Dermis blood vessel endothelial cell (primary cell): ENCODE results near the gene PRKCZ. TPM values are rescaled to one million over a fixed set of nuclear protein-coding genes. Genes with fewer than 3 reads are reported as not detected.
A peak's percentile ranks its signal among the peaks of the same experiment; 100 is the strongest.

Source experiments
- DNase-seq: peaks from one replicate; pipeline ENCODE4 v3.0.0; 2010
- total RNA-seq: library from RNA; depleted of rRNA; stranded (reverse); fragments of >200 nt; gene quantifications from 2 replicates; pipeline ENCODE4 v1.2.3, GENCODE V29; 2014

PRKCZ gene
- total RNA-seq, 1 donor from 2014 or later: 22.8 TPM

DNA sequence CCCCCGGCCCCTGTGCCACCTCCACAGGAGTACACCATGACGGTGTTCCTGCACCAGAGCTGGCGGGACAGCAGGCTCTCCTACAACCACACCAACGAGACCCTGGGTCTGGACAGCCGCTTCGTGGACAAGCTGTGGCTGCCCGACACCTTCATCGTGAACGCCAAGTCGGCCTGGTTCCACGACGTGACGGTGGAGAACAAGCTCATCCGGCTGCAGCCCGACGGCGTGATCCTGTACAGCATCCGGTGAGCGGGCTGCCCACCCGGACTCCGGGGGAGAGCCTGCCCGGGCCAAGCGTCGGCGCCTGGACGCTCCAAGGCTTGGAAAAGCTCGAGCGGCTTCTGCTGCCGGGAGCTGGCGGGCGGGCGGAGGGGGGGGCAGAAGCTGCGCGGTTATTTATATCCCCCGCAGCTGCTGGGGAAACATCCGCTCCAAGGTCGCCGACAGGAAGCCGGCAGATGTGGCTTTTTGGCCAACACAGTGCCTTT, 24.7 kb upstream of the PRKCZ start:
- peak; percentile 17 for DNase-seq

DNA sequence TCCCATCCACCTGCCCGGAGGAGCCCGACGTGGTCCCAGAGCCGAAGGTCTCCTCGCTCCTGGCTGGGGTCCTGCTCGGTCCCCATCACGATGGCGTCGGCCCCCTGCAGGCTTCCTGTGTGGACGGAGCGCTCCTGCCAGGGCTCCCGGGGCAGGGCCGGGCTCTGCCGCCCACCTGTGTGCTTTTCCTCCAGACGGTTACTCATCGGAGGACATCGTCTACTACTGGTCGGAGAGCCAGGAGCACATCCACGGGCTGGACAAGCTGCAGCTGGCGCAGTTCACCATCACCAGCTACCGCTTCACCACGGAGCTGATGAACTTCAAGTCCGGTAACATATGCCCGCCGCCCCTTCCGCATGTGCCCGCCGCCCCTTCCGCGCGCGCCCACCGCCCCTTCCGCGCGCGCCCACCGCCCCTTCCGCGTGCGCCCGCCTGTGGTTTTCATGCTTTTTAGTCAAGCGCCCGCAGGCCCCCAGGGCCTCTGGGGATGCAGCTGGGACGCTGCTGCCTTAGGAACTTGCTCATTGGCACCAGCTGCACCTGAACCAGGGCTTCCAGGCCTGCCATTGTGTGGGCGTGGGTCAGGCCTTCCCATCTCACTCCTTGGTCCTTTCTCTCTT, 22.1 kb upstream of the PRKCZ start:
- DNase-seq: no peak

DNA sequence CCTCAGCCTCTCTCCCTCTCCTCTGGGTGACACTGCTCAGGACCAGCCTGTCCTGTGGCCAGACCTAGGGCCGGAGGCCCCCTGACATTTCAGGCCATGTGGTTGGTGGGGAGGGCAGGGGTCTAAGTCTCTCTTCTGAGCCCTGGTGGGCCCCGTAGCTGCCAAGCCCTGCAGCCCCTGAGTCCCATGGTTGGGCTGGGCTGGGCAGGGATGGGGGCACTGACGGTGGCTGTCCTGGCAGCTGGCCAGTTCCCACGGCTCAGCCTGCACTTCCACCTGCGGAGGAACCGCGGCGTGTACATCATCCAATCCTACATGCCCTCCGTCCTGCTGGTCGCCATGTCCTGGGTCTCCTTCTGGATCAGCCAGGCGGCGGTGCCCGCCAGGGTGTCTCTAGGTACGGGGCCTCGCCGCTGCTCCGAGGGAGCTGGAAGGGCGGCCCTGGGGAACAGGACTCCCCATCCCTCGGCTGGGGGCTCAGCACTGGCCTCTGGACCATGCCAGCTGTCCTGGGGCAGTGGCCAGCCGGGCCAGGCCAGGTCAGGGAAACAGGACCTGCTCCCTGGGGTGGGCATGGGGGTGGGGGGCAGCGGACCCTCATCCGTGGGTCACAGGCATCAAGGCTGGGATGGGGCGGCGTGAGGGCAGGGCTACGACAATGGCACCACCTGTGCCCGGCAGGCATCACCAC, 21.2 kb upstream of the PRKCZ start:
- no peak for DNase-seq

DNA sequence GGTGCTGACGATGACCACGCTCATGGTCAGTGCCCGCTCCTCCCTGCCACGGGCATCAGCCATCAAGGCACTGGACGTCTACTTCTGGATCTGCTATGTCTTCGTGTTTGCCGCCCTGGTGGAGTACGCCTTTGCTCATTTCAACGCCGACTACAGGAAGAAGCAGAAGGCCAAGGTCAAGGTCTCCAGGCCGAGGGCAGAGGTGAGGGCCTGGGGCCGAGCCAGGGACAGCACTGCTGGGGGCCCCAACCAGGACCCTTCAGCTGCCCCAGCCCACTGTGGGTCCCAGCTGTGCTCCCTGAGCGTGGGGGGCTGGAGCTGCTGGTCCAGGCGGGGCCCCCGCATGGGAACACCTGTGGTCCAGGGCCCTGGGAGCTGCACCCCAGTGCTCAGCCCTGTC, 20.6 kb upstream of the PRKCZ start:
- no peak for DNase-seq

DNA sequence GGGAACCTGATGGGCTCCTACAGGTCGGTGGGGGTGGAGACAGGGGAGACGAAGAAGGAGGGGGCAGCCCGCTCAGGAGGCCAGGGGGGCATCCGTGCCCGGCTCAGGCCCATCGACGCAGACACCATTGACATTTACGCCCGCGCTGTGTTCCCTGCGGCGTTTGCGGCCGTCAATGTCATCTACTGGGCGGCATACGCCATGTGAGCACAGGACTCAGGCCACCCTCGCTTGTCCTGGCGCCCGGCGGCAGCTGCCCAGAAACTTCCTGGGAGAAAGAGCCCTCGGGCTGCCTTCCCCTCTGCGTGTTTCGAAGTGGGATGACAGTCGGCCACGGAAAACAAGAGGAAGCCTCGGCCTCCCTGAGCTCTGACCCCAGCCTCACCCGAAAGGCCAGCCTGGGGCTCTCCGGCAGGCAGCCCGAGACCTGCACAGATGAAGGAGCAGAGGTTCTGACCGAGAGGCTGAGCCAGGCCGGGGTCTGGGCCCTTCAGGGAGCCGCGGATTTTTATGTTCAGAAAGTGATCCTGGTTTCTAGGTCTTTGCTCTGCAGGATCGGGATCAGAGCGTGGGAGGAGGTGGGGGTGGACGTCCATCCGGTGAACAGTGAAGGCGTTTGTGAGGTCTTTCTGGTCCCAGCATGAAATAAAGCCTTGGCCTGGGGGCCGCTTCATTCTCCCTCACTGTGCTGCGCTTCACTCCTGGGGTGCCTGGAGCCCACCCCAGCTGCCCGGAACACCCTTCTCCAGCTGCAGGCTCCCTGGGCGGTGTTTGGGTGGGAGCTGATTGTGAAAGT, 19.9 kb upstream of the PRKCZ start:
- no peak for DNase-seq

DNA sequence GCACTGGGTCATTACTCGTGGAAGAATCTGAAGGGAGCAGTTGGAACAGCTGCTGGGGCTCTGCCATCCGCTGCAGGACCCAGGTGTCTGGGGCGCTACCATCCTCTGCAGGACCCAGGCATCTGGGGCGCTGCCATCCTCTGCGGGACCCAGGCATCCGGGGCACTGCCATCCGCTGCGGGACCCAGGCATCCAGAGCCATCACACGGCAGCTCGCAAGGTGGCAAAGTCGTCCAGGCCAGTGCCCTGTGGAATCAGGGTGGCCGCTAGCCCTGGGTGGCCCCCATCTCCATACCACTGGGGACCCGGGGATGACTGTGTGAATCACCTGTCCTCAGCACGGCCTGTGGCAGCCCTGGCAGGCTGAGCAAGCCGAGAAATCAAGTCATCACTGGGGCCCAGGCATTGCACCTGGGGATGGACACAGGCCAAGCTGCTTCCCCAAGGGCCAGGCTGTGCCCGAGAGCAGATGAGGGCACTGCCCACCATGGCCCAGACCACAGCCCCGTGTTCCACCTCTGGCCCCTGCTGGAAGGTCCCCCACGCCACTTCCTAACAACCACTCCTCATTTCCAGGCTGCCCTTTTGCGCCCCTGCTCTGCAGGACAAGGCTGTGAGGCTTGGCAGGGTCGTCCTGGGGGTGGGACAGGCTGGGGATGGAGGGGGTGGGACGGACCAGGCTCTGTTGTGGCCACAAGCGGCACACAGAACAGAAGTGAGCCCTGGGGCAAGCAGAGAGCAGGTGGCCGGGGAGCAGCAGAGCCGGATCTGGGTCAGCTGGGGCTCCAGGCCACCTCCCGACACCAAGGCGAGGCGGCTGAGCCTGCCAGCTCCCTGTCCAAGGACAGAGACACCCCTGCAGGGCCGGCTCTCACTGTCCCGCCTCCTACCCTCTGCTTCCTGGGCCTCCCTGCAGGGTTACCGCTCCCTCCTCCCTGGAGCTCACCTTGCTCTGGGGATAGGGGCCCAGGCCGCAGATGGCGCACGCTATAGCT, 18.4 kb upstream of the PRKCZ start:
- DNase-seq: no peak

DNA sequence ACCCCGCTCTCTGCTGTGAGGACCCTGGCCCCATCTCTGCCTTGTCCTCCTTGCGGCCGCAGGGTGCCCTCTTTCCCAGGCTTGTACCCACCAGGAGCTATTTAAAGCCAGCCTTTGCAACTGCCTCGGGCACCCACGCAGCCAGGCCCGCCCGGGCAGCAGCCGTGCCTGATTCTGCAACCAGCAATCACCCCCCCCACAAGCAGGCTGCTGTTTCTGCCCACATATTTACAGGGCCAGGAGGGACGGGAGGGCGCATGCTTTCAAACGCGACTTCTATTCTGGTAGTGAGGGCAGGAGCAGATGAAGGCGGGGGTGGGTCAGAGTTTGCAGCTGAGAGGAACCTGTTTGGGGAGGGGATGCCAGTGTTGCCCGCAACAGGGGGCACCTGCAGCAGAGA, 17.5 kb upstream of the PRKCZ start:
- no peak for DNase-seq

DNA sequence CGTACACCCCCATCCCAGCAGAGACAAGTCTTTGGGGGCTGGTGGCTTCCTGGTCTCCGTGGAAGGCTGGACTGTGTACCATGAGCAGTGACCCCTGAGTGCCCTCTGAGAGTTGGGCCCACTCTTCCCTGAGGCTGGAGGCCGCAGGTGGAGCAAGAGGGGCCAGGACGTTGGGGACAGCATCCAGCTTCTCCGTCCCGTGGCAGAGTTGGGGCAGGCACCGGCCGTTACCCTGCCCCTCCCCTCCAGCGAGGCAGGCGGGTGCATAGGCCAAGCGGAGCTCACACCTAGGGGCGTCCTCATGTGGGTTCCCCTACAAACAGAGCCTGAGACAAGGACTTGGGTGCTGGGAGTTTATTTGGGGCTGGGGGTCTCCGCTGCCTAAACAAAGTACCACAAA, 17.0 kb upstream of the PRKCZ start:
- DNase-seq: no peak

DNA sequence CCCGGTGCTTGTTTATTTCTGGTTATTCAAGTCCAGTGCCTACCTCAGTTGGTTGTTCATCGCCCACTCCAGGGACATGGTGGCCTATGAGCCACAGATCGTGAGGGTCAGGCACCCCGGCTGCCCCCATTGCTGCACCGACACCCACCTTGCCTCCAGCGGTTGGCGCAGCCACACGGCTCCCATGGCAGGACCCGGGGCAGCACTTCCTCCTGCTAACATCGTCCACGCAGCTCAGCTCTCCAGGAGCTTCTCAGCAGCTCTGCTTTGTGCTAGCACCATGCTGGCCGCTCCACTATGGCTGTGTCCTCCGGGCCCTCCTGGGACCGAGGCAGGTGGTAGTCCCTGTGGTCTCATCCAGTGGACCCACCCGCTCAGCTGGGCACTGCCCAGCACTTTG, 13.9 kb upstream of the PRKCZ start:
- DNase-seq: no peak

DNA sequence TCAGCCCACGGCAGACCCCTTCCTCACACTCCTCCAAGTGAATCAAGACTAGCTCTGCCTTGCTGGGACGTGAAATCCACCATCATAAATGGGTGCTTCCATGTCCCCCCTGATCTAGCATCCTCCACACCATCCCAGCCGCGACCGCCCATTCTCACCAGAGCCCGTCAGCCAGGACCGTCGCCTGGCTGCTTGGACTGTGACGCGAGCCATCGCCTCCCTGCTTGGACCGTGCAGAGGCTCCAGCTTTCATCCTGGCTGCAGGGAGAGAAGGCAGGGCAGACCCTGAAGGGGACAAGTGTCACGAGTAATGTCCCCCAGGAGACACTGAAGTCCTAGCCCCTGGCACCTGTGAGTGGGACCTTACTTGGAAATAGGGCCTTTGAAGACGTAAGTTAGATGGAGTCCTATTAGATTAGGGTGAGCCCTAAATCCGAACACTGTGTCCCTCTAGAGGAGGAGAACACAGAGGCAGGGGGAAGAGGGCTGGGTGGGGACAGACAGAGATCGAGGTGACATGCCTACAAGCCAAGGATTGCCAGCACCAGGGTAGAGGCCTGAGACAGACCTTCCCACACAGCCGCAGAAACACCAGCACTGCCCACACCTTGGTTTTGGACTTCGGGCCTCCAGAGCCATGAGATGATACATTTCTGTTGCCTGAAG, 12.8 kb upstream of the PRKCZ start:
- no peak for DNase-seq

DNA sequence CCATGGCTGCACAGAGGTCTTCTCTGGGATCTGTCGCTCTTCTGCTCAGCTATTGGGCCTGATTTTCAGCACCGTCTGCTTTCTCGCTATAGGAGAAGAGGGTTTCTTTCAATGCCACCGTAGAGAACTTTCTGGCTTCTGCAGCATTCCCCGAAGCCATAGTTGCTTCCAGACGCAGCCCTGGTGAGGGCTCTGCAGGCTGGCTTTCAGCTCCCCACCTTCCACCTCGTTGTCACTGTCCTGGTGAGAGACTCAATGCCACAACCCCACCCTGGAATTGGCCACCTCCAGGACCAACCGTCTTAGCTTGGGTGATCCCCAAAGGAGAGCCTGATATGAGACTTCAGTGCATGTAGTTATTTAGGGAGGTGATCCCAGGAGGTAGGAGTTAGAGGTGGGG, 12.0 kb upstream of the PRKCZ start:
- DNase-seq: no peak

DNA sequence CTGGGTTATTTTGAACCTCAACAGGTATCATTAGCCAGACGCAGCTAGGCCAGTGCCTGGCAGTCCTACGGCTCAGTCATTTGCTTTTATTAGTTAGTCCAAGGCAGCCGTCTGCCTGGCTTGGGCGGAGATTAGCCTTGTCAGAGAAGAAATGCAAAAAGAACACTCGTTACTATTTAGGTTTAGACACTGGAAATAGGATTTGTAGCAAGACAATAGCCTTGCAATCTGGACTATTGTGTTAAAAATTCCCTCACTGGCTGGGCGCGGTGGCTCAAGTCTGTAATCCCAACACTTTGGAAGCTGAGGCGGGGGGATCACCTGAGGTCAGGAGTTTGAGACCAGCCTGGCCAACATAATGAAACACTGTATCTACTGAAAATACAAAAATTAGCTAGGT, 11.0 kb upstream of the PRKCZ start:
- DNase-seq: no peak

DNA sequence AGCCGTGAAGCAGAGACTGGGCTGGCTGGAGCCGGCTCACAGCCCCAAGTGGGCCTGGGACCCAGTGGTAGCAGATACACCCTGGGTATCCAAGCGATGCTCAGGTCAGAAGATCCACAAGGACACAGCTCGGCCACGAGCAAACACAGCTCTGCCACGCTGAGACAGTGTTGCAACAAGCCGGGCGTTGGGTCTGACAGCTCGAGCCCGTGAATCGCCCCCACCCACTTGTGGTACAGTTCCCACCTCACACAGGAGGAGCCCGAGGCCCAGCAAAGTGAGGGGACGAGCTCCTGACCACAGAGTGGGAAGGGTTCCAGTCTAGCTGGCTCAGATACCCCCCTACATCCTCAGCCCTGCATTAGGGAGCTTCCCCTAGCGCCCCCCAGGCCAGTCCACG, 8.9 kb upstream of the PRKCZ start:
- no peak for DNase-seq

DNA sequence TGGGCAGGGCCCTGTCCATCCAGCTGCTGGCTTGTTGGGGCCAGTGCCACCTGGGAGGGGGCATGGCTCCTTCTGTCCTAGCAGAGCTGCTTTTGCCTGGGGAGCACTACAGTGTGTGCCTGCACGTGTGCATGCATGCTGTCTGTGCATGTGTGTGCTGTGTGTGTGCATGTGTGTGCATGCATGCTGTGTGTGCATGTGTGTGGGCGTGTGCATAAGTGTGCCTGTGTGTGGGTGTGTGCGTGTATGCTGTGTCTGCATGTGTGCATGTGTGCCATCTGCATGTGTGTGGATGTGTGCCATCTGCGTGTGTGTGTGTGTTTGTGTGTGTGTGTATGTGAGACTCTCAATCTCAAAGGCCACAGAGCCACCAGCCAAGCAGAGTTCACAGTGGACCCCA, 8.3 kb upstream of the PRKCZ start:
- DNase-seq: no peak

DNA sequence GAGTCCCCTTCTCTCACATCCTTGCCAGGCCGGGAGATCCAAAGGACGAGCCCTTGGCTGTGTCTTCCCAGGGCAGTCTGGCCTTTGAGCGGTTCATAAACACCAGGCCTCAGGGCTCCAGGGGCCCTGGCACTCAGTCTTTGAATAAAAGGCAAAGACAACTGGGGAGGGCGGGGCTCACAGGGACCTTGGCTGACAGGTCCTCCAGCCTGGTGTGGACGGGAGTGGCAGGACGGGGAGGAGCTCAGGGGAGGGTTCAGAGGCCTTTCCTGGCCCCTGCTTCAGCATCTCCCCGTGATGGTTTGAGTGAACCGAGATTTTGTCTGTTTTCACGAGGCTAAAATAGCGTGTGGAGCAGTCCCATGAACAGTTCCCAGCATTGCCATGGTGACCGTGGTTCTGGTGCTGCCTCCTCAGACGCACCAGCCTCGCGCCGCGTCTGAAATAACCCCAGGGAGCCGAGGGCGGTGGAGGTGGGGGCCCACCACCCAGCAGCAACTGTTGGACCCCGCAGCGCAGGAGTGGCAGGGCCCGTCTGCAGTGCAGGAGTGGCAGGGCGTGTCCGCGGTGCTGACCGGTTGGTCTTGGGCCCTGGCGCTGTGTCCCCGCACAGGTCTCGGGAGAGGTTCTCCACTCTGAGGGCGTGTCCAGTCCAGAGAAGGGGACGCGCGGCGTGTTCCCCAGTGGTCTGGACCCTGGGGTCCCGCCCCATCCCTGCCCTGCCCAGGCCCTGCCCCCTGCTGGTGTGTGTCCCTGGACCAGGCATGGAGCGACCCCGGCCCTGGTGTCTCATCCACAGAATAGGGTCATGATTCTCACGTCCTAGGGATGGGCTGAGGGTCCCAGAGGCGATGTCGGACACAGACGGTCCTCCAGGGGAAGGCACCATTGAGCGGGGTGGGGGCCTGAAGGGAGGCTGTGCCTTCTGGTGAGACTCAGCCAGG, 7.1 kb upstream of the PRKCZ start:
- DNase-seq: no peak

DNA sequence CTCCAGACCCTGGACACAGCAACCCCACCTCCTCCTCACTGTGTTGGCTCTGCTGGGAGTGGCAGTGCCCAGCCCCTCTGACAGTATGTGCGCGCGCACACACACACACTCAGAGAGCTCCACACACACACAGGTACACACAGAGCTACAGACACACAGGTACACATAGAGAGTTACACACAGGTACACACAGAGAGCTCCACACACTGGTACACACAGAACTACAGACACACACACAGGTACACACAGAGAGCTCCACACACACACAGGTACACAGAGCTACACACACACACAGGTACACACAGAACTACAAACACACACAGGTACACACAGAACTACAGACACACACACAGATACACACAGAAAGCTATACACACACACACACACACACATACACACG, 6.3 kb upstream of the PRKCZ start:
- DNase-seq: no peak

DNA sequence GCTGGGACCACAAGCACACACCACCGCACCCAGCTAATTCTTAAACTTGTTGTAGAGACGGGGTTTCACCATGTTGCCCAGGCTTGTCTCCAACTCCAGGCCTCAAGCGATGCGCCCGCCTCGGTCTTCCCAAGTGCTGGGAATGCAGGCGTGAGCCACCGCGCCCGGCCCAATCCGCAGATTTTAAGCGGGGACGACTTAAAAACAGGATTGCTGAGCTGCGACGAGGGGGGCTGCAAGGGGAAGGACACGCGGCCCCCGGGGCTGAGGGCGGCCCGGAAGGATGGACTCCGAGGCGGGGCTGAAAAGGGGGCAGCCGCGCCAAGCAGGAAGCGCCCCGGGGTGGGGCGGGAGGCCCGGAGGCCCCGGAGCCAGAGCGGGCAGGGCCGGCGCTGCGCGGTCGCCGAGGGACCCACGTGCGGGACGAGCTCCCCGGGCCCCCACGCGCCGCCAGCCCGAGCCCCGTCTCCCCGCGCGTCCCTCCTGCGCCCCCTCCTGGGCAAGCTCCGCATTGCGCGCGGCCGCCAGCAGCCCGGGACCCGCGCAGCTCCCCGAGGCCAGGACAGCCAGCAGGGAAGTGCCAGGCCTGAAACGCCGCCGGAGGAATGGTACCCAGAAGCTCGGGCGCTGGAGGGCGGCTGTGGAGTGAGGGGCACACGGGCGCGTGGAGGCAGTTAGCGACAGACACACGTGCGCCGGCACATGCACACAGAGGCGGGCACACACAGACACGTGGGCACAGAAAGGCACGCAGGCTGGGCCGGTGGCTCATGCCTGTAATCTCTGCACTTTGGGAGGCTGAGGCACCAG, 5.5 kb upstream of the PRKCZ start:
- peak; percentile 71 for DNase-seq

DNA sequence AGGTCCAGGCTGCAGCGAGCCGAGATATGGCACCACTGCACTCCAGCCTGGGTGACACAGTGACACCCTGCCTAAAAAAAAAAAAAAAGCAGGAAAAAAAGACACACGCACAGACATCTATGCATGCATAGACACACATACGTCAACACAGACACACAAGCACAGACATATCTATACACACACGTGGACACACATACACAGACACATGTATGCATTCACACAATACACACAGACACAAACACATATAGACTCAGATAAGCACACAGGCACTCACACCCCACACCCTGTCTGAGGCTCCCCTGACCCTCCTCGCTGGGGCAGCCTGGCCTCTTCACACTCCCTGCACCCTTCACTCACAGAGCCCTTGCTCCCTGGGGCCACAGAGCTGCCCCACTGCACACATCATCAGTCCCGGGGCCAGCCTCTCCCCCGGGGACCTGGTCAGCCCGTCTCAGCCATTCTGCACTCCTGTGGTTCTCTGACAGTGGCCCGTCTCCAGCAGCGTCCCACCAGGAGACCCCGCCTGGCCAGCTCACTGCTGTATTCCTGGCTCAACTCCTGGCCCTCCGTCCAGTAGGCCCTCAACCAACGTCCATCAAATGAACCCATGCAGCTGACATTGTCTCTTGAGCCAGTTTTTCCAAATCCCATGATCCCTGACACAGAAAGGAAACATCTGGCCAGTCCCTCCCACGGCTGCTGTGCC, 4.6 kb upstream of the PRKCZ start:
- DNase-seq: peak; percentile 48
